ENCODE data around the gene CTNND1.

DNA sequence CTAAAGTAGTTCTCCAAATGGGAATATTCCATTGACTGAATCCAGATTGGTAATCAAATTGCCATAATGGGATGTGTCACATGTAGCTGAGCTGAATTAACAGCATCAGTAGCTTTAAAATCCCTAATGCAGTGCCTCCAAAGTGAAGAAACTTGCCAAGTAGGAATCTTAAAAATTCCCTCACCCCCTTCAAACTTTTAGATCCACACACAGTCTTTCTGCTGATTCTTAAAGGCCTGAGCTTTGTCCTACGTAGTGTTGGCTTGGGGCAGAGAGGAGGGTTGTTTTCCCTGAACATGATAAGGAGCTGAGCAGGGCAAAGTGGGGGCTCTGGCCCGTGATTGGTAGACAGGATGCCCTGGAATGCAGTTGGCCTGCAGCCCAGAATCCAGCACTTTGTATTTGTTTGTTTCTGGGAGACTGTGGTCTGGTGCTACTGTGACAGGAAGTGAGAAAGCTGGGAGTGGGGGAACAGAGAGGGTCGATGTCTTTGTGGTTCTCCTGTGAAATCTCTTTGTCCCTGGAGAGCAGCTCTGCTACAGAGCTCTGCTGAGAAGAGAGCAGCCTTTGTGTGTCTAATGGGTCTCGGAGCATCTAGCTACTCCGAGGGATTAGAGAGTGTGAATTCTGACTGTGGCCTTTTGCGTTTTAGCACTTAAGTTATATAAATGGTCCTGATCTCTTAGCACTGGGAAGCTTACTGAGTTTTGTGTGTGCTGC, 16.9 kb downstream of the CTNND1 start:
- TF ChIP-seq FOXM1 (IDR thresholded peaks at IDR 0.05; ENCODE audit: borderline replicate concordance) (no peak), SP1 (IDR thresholded peaks at IDR 0.05) (no peak), HDGF (IDR thresholded peaks at IDR 0.05; ENCODE audit: borderline replicate concordance) (no peak), BHLHE40 (IDR thresholded peaks at IDR 0.05; ENCODE audit: borderline replicate concordance) (no peak), ARNT (IDR thresholded peaks at IDR 0.05) (no peak), ZNF384 (IDR thresholded peaks at IDR 0.05) (no peak), FOXA1 (IDR thresholded peaks at IDR 0.05) (no peak), NFRKB (IDR thresholded peaks at IDR 0.05) (no peak), TARDBP (IDR thresholded peaks at IDR 0.05) (no peak)
